ENCODE results near the gene FMNL1.
A peak's percentile ranks its signal among the peaks of the same experiment; 100 is the strongest.

FMNL1 gene

GRCh38 chr17:45284176-45285140, 62.8 kb downstream of the FMNL1 start:
- peak in 1 of 2 experiments; percentile 6 for DNase-seq

GRCh38 chr17:45286286-45286685, 64.6 kb downstream of the FMNL1 start:
- DNase-seq = no peak

- DNase-seq = peak; percentile 27 to 53
These were observed 66.1 kb downstream of the FMNL1 start for GRCh38 chr17:45287526-45288500.

- no peak for DNase-seq
These were observed 67.1 kb downstream of the FMNL1 start for GRCh38 chr17:45288825-45289224.

- DNase-seq = no peak
These were observed 67.9 kb downstream of the FMNL1 start for GRCh38 chr17:45289301-45290268.

GRCh38 chr17:45290269-45290765, 68.6 kb downstream of the FMNL1 start:
- DNase-seq = no peak

GRCh38 chr17:45291171-45291805, 69.6 kb downstream of the FMNL1 start:
- DNase-seq = no peak

GRCh38 chr17:45292696-45293412, 71.2 kb downstream of the FMNL1 start:
- DNase-seq = no peak

GRCh38 chr17:45293413-45294211, 71.9 kb downstream of the FMNL1 start:
- DNase-seq = peak; percentile 19 to 44

- no peak for DNase-seq
These were observed 72.8 kb downstream of the FMNL1 start for GRCh38 chr17:45294506-45294905.

GRCh38 chr17:45296003-45296832, 74.5 kb downstream of the FMNL1 start:
- no peak for DNase-seq

GRCh38 chr17:45296833-45297124, 75.1 kb downstream of the FMNL1 start:
- DNase-seq = no peak

Measured in SHP77 (cell line).